ENCODE data around the gene HHAT. TPM values are rescaled to one million over a fixed set of nuclear protein-coding genes. Genes with fewer than 3 reads are reported as not detected.

HHAT gene
- total RNA-seq, 1 donor from 2014 or later: 6.9 TPM

DNA sequence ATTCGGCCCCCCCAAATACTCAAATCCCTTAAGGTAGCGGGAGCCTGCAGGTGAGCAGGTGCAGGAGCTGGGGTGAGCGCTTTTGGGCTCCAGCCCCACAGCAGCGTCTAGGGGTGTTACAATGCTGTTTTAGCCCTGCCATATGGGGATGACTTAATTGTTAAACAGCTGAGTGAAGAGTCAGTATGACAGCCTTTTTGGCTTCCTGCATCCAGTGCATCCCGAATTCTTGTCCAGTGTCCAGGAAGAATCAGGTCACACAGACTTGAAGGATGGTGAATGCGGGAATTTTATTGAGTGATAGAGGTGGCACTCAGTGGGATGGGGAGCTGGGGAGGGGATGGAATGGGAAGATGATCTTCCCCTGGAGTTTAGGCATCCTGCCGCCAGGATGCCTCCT, 30.4 kb upstream of the HHAT start:
- DNase-seq (ENCODE audit: low read depth, low spot score): no peak

DNA sequence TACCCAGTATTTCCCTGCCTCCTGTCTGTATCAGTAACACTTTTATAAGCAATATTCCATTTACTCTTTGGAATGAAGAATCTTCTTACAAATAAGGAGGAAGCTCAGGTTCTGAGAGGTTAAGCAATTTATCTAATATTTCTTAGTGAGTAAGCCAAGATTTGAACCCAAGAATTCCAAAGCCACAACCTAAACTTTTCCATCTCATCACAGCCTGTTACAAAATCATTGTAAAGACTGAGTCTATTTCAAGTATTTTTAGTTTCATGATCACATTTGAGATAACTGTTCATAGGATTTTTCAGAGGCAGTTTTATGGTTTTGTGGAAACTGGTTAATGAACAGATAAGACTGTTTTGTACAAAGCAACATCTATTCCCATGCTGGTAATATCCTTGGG, 29.8 kb upstream of the HHAT start:
- no peak for DNase-seq (ENCODE audit: low read depth, low spot score)
- Mint-ChIP-seq H3K27ac (ENCODE audit: unreplicated experiment) (no peak overlapping the region), H3K4me3 (peak overlapping the region; percentile 24), H3K9me3 (no peaks in the 10 kb centered on the region), H3K4me1 (peaks cover 40% of the 10 kb centered on the region), H3K27me3 (ENCODE audit: low read depth) (peaks cover 2% of the 10 kb centered on the region), H3K36me3 (ENCODE audit: low read depth) (no peaks in the 10 kb centered on the region)
- TF ChIP-seq, protein P1, sequence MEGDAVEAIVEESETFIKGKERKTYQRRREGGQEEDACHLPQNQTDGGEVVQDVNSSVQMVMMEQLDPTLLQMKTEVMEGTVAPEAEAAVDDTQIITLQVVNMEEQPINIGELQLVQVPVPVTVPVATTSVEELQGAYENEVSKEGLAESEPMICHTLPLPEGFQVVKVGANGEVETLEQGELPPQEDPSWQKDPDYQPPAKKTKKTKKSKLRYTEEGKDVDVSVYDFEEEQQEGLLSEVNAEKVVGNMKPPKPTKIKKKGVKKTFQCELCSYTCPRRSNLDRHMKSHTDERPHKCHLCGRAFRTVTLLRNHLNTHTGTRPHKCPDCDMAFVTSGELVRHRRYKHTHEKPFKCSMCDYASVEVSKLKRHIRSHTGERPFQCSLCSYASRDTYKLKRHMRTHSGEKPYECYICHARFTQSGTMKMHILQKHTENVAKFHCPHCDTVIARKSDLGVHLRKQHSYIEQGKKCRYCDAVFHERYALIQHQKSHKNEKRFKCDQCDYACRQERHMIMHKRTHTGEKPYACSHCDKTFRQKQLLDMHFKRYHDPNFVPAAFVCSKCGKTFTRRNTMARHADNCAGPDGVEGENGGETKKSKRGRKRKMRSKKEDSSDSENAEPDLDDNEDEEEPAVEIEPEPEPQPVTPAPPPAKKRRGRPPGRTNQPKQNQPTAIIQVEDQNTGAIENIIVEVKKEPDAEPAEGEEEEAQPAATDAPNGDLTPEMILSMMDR (conservative IDR thresholded peaks at IDR 0.05): no peak

More for the DNA sequence above, 30.4 kb upstream of the HHAT start:
- Mint-ChIP-seq H3K4me3 (no peak overlapping the region), H3K4me1 (peaks cover 44% of the 10 kb centered on the region), H3K27ac (ENCODE audit: unreplicated experiment) (no peak overlapping the region), H3K27me3 (ENCODE audit: low read depth) (peaks cover 5% of the 10 kb centered on the region), H3K36me3 (ENCODE audit: low read depth) (no peaks in the 10 kb centered on the region), H3K9me3 (no peaks in the 10 kb centered on the region)
- TF ChIP-seq, protein P1 (conservative IDR thresholded peaks at IDR 0.05): no peak

DNA sequence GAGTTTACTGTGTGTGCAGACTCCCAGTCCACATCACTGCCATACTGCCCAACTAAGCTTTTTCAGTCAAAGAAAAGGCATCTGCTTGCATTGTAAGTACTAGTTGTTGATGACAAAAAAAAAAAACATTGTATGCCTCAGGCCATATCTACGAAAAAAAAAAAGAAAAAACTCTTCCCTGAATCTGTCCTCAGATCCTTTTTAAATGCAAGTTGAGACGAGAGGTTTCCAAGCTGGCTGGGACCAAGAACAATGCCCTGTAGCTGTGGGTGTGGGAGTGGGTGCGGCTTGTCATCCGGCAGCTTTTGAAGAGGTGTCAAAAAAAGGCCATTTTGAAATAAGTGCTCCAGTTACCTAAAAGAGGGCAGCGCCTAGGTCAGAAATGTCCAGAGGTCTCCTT, 29.2 kb upstream of the HHAT start:
- Mint-ChIP-seq H3K4me1 (peaks cover 37% of the 10 kb centered on the region), H3K27me3 (ENCODE audit: low read depth) (peaks cover 2% of the 10 kb centered on the region), H3K9me3 (no peaks in the 10 kb centered on the region), H3K4me3 (peak overlapping the region; percentile 32), H3K27ac (ENCODE audit: unreplicated experiment) (peak overlapping the region; percentile 7), H3K36me3 (ENCODE audit: low read depth) (no peaks in the 10 kb centered on the region)
- TF ChIP-seq, protein P1 (conservative IDR thresholded peaks at IDR 0.05): no peak
- no peak for DNase-seq (ENCODE audit: low read depth, low spot score)

DNA sequence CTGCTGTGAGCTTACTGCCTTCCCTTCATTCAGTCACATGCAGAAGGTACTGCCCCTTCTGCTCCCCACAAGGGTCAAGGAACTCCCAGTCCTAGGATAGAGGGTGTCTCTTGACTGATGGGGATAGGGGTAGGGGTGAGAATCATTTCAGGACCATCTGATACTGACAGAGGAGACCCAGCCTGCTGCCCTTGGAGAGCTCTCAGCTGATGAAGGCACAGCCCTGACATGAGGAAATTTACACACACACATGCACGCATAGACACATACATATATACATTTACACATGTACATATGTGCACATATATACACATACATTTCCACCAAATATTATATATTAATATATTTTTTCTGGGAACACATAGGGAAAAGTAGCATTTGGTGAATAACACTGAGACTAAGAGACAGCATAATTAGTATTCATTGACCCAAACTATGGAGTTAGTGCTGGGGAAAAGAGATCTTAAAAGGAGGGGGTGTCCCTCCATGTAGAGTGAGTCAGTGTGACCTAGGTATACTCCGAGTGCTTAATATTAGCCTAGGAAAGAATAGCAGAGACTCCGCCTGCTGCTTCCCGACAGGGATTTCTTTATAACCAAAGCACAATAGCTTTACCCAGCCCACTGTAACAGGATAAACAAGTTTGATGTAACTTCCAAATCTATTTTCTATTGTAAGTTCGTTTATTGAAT, 27.6 kb upstream of the HHAT start:
- TF ChIP-seq, protein P1 (conservative IDR thresholded peaks at IDR 0.05): no peak
- H3K36me3 Mint-ChIP-seq (ENCODE audit: low read depth): no peaks in the 10 kb centered on the region
- no peak overlapping the region for H3K27ac Mint-ChIP-seq (ENCODE audit: unreplicated experiment)
- H3K27me3 Mint-ChIP-seq (ENCODE audit: low read depth): peaks cover 2% of the 10 kb centered on the region
- no peak overlapping the region for H3K4me3 Mint-ChIP-seq
- H3K9me3 Mint-ChIP-seq: no peaks in the 10 kb centered on the region
- no peak for DNase-seq (ENCODE audit: low read depth, low spot score)
- H3K4me1 Mint-ChIP-seq: peaks cover 26% of the 10 kb centered on the region

DNA sequence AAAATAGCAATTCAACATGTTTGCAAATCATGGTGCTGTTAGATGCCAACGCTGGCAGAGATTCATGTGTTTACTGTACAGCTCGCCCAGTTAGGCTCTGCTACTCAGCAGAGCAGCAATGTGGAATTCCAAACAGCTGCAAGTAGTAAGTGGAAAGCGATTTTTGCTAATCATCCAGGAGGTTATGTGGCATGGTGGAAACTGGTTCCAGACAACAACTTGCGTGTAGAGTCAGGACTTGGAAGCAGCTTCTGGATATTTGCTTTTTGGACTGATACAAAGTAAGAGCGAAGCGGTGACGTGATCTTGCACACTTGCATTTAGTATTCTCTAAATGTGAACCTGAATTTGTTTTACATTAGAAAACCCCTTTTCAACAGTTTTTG, 27.1 kb upstream of the HHAT start:
- Mint-ChIP-seq H3K36me3 (ENCODE audit: low read depth) (no peaks in the 10 kb centered on the region), H3K4me1 (peaks cover 26% of the 10 kb centered on the region), H3K9me3 (no peaks in the 10 kb centered on the region), H3K27me3 (ENCODE audit: low read depth) (peaks cover 2% of the 10 kb centered on the region), H3K4me3 (no peak overlapping the region), H3K27ac (ENCODE audit: unreplicated experiment) (no peak overlapping the region)
- no peak for DNase-seq (ENCODE audit: low read depth, low spot score)
- TF ChIP-seq, protein P1 (conservative IDR thresholded peaks at IDR 0.05): no peak

Data from neural crest cell (in vitro differentiated cells).